GDM1 (cell line): Measurements from ENCODE around the gene SIRPA.

Experiments
- DNase-seq: peaks from one replicate; lab custom pipeline; 2025; lab: John Stamatoyannopoulos, UW

SIRPA gene

GRCh38 chr20:1950836-1951235, 55.6 kb downstream of the SIRPA start:
- no peak for DNase-seq

- no peak for DNase-seq
These were observed 56.4 kb downstream of the SIRPA start for GRCh38 chr20:1951436-1952115.

- no peak for DNase-seq
These were observed 57.7 kb downstream of the SIRPA start for GRCh38 chr20:1952737-1953530.

- no peak for DNase-seq
These were observed 58.4 kb downstream of the SIRPA start for GRCh38 chr20:1953621-1954020.

- no peak for DNase-seq
These were observed 60.0 kb downstream of the SIRPA start for GRCh38 chr20:1955217-1955616.

- no peak for DNase-seq
These were observed 63.2 kb downstream of the SIRPA start for GRCh38 chr20:1958426-1958825.

GRCh38 chr20:1959156-1959555, 63.9 kb downstream of the SIRPA start:
- no peak for DNase-seq

GRCh38 chr20:1961374-1961773, 66.2 kb downstream of the SIRPA start:
- no peak for DNase-seq

- DNase-seq: no peak
These were observed 68.9 kb downstream of the SIRPA start for GRCh38 chr20:1964061-1964460.

- DNase-seq: no peak
These were observed 69.6 kb downstream of the SIRPA start for GRCh38 chr20:1964659-1965405.

GRCh38 chr20:1965520-1966351, 70.5 kb downstream of the SIRPA start:
- DNase-seq: peak; percentile 36

GRCh38 chr20:1968964-1969363, 73.8 kb downstream of the SIRPA start:
- DNase-seq: no peak

GRCh38 chr20:1971893-1972586, 76.8 kb downstream of the SIRPA start:
- no peak for DNase-seq

GRCh38 chr20:1973601-1974440, 78.6 kb downstream of the SIRPA start:
- no peak for DNase-seq

GRCh38 chr20:1975291-1975690, 80.1 kb downstream of the SIRPA start:
- no peak for DNase-seq

- no peak for DNase-seq
These were observed 84.0 kb downstream of the SIRPA start for GRCh38 chr20:1979106-1979778.

GRCh38 chr20:1982686-1983085, 87.5 kb downstream of the SIRPA start:
- no peak for DNase-seq

GRCh38 chr20:1983301-1983700, 88.1 kb downstream of the SIRPA start:
- peak; percentile 59 for DNase-seq

- no peak for DNase-seq
These were observed 92.6 kb downstream of the SIRPA start for GRCh38 chr20:1987826-1988225.
